ENCODE results near the gene RABGGTA. TPM values are rescaled to one million over a fixed set of nuclear protein-coding genes. Genes with fewer than 3 reads are reported as not detected.

The RABGGTA gene, protein sequence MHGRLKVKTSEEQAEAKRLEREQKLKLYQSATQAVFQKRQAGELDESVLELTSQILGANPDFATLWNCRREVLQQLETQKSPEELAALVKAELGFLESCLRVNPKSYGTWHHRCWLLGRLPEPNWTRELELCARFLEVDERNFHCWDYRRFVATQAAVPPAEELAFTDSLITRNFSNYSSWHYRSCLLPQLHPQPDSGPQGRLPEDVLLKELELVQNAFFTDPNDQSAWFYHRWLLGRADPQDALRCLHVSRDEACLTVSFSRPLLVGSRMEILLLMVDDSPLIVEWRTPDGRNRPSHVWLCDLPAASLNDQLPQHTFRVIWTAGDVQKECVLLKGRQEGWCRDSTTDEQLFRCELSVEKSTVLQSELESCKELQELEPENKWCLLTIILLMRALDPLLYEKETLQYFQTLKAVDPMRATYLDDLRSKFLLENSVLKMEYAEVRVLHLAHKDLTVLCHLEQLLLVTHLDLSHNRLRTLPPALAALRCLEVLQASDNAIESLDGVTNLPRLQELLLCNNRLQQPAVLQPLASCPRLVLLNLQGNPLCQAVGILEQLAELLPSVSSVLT
- 10 to 100 TPM; 11.9 to 34.9 (median 22.6) TPM for total RNA-seq

DNA sequence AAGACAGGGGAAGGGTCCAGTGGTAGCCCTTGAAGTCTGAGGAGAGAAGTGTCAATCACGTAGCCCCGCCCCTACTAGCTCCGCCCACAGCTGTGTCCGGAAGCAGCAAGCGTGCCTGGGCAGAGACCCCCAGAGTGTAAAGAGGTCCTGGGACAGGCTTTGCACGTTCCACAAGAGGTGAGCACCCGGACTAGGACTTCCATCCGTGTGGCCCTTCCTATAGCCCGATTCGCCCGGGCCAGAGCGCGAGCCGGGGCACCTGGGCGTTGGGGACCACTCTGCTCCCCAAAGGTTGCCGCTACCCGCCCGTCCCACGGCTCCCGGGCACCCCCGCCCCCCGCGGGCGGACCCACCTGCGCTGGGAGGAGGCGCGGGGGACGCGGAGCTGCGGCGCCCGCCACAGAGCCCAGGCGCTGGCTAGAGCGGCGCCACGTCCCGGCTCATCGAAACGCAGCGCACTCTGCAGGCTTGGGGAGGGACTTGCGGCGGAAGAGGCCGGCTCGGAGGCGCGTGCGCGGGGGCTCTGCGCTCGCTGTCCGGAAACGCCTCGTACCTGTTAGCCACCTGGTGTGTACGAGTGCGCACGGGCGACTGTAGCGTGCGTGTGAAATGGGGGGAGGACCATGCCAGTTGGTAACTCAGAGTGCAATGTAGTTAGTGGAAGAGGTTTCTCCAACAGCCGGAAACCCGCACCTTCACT lies at the start of gene RABGGTA:
Gene RABGGTA, minus strand, starts transcription at position 464 of the 700 bp plus-strand sequence. CDS start 482 bp downstream, outside the sequence.
- TF ChIP-seq, protein P1, sequence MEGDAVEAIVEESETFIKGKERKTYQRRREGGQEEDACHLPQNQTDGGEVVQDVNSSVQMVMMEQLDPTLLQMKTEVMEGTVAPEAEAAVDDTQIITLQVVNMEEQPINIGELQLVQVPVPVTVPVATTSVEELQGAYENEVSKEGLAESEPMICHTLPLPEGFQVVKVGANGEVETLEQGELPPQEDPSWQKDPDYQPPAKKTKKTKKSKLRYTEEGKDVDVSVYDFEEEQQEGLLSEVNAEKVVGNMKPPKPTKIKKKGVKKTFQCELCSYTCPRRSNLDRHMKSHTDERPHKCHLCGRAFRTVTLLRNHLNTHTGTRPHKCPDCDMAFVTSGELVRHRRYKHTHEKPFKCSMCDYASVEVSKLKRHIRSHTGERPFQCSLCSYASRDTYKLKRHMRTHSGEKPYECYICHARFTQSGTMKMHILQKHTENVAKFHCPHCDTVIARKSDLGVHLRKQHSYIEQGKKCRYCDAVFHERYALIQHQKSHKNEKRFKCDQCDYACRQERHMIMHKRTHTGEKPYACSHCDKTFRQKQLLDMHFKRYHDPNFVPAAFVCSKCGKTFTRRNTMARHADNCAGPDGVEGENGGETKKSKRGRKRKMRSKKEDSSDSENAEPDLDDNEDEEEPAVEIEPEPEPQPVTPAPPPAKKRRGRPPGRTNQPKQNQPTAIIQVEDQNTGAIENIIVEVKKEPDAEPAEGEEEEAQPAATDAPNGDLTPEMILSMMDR (IDR thresholded peaks at IDR 0.05; ENCODE audit: low read depth) = no peak

DNA sequence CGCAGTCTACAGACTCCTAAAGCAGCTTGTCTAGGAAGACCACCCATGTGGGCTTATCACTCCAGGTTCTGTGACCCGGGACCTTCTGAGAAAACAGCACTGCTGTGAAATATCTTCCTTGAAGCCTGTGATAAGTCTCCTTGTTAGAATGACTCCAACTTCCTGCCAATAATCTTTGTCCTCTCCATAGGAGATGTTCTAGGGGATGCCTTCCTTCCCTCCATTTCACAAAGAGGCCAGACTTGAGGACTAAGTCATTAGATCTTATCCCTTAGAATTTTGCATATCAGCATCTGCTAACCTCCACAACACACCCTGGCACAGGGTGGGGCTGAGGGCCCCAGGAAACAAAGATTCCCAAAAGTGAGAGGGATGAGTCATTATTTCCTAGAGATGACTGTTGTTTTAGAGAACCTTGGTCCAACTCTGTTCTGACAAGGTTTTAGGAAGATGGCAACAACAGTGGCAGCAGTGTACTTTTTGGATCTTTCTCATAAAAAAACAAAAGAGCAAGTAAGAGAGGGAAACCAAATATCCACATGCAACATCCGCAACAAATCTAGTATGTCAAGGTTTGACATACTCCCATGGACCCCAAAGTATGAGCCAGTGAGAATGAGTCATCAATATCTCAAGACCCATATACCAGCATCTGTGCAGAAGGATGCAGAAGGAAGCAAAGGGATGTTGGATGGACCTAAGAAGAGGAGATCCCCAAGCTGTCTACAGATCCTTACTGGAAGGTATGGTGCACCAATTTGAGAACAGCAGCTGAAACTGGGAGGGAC lies 45.9 kb upstream of the RABGGTA start:
- TF ChIP-seq, protein P1 (IDR thresholded peaks at IDR 0.05; ENCODE audit: low read depth) = no peak

DNA sequence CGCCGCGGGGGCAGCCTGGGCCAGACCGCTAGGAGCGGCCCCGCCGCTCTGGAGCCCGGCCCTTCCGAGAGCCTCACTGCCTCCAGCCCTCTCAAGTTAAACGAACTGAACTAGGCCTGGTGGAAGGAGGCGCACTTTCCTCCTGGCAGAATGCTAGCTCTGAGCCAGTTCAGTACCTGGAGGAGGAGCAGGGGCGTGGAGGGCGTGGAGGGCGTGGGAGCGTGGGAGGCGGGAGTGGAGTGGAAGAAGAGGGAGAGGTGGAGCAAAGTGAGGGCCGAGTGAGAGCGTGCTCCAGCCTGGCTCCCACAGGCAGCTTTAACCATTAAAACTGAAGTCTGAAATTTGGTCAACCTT lies 45.2 kb upstream of the RABGGTA start:
- TF ChIP-seq, protein P1 (IDR thresholded peaks at IDR 0.05; ENCODE audit: low read depth) = no peak

DNA sequence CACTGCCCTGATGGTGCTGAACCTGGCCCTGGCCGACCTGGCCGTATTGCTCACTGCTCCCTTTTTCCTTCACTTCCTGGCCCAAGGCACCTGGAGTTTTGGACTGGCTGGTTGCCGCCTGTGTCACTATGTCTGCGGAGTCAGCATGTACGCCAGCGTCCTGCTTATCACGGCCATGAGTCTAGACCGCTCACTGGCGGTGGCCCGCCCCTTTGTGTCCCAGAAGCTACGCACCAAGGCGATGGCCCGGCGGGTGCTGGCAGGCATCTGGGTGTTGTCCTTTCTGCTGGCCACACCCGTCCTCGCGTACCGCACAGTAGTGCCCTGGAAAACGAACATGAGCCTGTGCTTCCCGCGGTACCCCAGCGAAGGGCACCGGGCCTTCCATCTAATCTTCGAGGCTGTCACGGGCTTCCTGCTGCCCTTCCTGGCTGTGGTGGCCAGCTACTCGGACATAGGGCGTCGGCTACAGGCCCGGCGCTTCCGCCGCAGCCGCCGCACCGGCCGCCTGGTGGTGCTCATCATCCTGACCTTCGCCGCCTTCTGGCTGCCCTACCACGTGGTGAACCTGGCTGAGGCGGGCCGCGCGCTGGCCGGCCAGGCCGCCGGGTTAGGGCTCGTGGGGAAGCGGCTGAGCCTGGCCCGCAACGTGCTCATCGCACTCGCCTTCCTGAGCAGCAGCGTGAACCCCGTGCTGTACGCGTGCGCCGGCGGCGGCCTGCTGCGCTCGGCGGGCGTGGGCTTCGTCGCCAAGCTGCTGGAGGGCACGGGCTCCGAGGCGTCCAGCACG lies 44.6 kb upstream of the RABGGTA start:
- TF ChIP-seq, protein P1 (IDR thresholded peaks at IDR 0.05; ENCODE audit: low read depth) = no peak

DNA sequence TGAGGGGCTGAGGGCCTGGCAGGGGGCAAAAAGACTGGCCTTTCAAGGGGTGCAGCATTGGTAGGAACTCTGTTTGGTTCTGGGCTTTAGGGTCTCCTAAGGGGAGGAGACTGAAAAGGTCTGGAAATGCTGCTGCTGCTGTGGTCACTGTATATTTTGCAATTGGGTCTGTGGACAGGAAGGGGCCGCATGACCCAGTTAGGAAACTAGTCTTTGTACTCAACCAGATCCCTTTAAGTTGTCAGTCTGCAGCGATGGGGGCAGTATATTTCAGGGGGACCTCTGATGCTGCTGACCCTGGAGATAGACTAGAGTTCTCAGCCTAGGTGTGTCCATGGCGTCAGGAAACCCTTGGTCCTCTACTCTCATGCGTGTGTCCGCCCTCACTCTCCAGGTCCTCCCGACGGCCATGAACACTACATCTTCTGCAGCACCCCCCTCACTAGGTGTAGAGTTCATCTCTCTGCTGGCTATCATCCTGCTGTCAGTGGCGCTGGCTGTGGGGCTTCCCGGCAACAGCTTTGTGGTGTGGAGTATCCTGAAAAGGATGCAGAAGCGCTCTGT lies 43.9 kb upstream of the RABGGTA start:
- TF ChIP-seq, protein P1 (IDR thresholded peaks at IDR 0.05; ENCODE audit: low read depth) = no peak

DNA sequence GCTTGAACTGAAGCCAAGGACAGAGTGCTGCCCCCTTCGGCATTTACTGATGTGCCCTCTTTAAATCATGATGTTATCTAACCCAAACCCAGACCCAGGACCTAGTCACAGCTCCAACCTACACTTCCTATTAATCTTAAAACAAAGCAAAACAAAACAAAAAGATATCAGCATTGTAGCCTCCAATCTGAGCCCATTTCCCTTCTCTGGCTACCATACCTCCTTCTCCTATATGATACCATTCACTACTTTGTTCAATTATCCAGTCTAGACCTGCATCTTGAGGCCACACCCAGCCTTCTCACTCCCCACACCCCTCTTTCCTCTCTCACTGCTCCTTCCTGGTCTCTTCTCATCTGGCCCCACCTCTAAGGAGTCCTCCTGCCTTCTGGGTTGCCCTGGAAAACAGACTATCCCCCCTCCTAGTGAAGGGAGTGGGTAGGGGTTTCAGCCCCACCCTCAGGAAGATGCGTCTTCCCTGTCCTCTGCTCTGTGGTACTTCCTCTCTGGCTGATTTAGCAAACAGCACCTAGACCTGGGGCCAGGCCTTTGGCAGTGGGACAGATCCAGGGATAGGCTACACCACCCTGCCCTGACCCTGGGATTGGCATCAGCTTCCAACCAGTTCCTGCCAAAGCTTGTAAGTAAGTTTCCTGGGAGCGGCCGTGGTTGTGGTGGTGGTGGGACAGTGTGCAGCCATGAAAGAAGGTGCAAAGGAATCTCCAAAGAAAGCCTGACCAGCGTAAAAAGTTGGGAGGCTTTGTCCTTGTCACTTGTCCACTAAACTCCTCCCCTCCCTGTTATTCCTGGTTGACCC lies 43.2 kb upstream of the RABGGTA start:
- TF ChIP-seq, protein P1 (IDR thresholded peaks at IDR 0.05; ENCODE audit: low read depth) = no peak
